ENCODE measurements around the gene PRKAA2.

The PRKAA2 gene

GRCh38 chr1:56671542-56671941 lies 26.4 kb downstream of the PRKAA2 start:
- H3K27ac ChIP-seq (ENCODE audit: extremely low read depth, low read depth, low read length), result no peak overlapping the region
- ChIA-PET POLR2A (no interaction called here), CTCF (no interaction called here)
- peaks cover 4% of the 10 kb centered on the region for H3K4me1 ChIP-seq (ENCODE audit: control insufficient read depth, insufficient read depth, low read length)
- H3K4me3 ChIP-seq (ENCODE audit: low read depth, low read length), result no peak overlapping the region
- no peaks in the 10 kb centered on the region for H3K9me3 ChIP-seq (ENCODE audit: control insufficient read depth, insufficient read depth, low read depth, low read length)
- peak; percentile 30; the same call in 1 of the 2 replicates for TF ChIP-seq ZNF768 (tag by site-specific recombination; IDR thresholded peaks at IDR 0.05)
- TF ChIP-seq ZEB2 (tag by site-specific recombination; IDR thresholded peaks at IDR 0.05), result 0 out of 2 replicates have a peak, but pooled peaks have one; percentile 16
- peak; percentile 76 for TF ChIP-seq PRDM6 (tag by site-specific recombination; IDR thresholded peaks at IDR 0.05)
- no peak for TF ChIP-seq ZNF416 (tag by site-specific recombination; IDR thresholded peaks at IDR 0.05)
- H3K36me3 ChIP-seq (ENCODE audit: control insufficient read depth in 2 of 2, insufficient read depth in 1 of 2, low read length in 2 of 2), result no peaks in the 10 kb centered on the region

- ChIA-PET CTCF (no interaction called here), POLR2A (no interaction called here)
- Histone ChIP-seq H3K36me3 (ENCODE audit: control insufficient read depth in 2 of 2, insufficient read depth in 1 of 2, low read length in 2 of 2) (no peaks in the 10 kb centered on the region), H3K9me3 (ENCODE audit: control insufficient read depth, insufficient read depth, low read depth, low read length) (no peaks in the 10 kb centered on the region), H3K27ac (ENCODE audit: extremely low read depth, low read depth, low read length) (no peak overlapping the region), H3K4me1 (ENCODE audit: control insufficient read depth, insufficient read depth, low read length) (peaks cover 4% of the 10 kb centered on the region), H3K4me3 (ENCODE audit: low read depth, low read length) (no peak overlapping the region)
- peak; percentile 70 for TF ChIP-seq PRDM6 (tag by site-specific recombination; IDR thresholded peaks at IDR 0.05)
- 0 out of 2 replicates have a peak, but pooled peaks have one; percentile 12 for TF ChIP-seq ZNF366 (tag by site-specific recombination; conservative IDR thresholded peaks at IDR 0.05)
- TF ChIP-seq MZF1 (tag by site-specific recombination; IDR thresholded peaks at IDR 0.05; ENCODE audit: borderline replicate concordance), result peak; percentile 56; the same call in 1 of the 2 replicates
- peak; percentile 97 for TF ChIP-seq SP7 (tag by site-specific recombination; IDR thresholded peaks at IDR 0.05)
- TF ChIP-seq ZBTB17 (tag by site-specific recombination; IDR thresholded peaks at IDR 0.05), result no peak
- 0 out of 2 replicates have a peak, but pooled peaks have one; percentile 28 for TF ChIP-seq BCL11B (tag by site-specific recombination; IDR thresholded peaks at IDR 0.05; ENCODE audit: low read depth)
- no peak for TF ChIP-seq MYNN (tag by site-specific recombination; IDR thresholded peaks at IDR 0.05; ENCODE audit: borderline replicate concordance)
- TF ChIP-seq WT1 (tag by site-specific recombination; IDR thresholded peaks at IDR 0.05), result peak; percentile 36; the same call in 1 of the 2 replicates
- peak; percentile 70; the same call in 1 of the 2 replicates for TF ChIP-seq OSR2 (tag by site-specific recombination; IDR thresholded peaks at IDR 0.05)
- TF ChIP-seq ZNF843 (tag by site-specific recombination; IDR thresholded peaks at IDR 0.05), result peak; percentile 35; the same call in 1 of the 2 replicates
- no peak for TF ChIP-seq ZNF16 (tag by site-specific recombination; IDR thresholded peaks at IDR 0.05; ENCODE audit: low read depth)
- peak; percentile 23; the same call in 1 of the 2 replicates for TF ChIP-seq TSHZ1 (tag by site-specific recombination; IDR thresholded peaks at IDR 0.05; ENCODE audit: borderline replicate concordance)
- no peak for TF ChIP-seq ZNF664 (tag by site-specific recombination; IDR thresholded peaks at IDR 0.05)
- TF ChIP-seq ZNF768 (tag by site-specific recombination; IDR thresholded peaks at IDR 0.05), result no peak
- TF ChIP-seq FEZF1 (tag by site-specific recombination; IDR thresholded peaks at IDR 0.05), result peak; percentile 10; the same call in 1 of the 2 replicates
Measured at GRCh38 chr1:56672579-56672978, 27.5 kb downstream of the PRKAA2 start.
